ENCODE measurements around the gene PRRC2B. TPM values are rescaled to one million over a fixed set of nuclear protein-coding genes. Genes with fewer than 3 reads are reported as not detected.
A peak's percentile ranks its signal among the peaks of the same experiment; 100 is the strongest.

Gene PRRC2B
- total and polyA plus RNA-seq, 2 of the 13 experiments (the other 11 are each of a cell fraction or from before 2014, with no cell fraction given), result 20.8 to 37.4 TPM

DNA sequence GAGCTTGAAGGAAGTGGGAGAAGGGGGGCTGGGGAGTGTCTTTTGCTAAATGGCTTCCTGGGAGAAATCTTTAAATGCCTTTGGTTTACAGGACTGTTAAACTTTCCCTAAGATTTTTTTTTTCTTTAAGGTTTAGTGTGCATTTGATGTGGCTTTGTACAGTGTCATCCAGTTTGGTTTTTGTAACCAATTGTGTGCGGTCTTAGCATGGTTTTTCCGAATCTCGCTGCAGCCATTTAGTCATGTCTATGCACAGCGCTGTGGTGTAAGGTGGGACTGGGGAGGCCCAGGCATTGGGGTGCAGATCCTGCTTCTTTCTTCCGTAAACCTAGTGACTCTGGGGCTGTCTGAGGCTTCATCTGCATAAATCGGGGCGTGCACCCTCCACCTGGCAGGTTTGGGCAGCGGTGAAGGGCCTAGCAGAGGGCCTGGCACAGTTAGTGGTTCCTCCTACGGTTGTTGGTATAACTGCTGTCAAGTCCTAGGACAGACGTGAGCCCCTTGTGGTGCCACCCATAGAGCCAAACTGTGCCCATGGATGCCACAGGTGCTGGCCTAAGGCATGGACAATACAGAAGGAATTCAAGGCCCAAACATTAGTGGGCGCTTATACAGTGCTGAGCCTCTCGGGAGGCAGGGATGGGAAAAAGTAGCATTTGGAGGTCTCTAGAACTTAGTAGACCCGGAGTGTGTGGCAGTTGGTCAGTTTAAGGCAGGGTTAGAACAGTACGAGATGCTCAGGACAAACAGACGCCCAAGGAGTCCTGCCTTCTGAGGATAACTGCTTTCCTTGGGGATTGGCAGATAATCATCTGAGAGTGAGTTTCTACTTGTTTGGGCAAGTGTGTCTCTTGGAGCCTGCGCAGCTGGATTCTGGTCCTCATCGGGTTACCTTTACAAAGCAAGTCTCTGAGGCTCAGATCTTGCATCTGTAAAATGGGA is 1.5 kb downstream of the PRRC2B start (continued):
- no peak for TF ChIP-seq HMGA1 (CRISPR knock-in tag; conservative IDR thresholded peaks at IDR 0.05)
- TF ChIP-seq, protein P1, sequence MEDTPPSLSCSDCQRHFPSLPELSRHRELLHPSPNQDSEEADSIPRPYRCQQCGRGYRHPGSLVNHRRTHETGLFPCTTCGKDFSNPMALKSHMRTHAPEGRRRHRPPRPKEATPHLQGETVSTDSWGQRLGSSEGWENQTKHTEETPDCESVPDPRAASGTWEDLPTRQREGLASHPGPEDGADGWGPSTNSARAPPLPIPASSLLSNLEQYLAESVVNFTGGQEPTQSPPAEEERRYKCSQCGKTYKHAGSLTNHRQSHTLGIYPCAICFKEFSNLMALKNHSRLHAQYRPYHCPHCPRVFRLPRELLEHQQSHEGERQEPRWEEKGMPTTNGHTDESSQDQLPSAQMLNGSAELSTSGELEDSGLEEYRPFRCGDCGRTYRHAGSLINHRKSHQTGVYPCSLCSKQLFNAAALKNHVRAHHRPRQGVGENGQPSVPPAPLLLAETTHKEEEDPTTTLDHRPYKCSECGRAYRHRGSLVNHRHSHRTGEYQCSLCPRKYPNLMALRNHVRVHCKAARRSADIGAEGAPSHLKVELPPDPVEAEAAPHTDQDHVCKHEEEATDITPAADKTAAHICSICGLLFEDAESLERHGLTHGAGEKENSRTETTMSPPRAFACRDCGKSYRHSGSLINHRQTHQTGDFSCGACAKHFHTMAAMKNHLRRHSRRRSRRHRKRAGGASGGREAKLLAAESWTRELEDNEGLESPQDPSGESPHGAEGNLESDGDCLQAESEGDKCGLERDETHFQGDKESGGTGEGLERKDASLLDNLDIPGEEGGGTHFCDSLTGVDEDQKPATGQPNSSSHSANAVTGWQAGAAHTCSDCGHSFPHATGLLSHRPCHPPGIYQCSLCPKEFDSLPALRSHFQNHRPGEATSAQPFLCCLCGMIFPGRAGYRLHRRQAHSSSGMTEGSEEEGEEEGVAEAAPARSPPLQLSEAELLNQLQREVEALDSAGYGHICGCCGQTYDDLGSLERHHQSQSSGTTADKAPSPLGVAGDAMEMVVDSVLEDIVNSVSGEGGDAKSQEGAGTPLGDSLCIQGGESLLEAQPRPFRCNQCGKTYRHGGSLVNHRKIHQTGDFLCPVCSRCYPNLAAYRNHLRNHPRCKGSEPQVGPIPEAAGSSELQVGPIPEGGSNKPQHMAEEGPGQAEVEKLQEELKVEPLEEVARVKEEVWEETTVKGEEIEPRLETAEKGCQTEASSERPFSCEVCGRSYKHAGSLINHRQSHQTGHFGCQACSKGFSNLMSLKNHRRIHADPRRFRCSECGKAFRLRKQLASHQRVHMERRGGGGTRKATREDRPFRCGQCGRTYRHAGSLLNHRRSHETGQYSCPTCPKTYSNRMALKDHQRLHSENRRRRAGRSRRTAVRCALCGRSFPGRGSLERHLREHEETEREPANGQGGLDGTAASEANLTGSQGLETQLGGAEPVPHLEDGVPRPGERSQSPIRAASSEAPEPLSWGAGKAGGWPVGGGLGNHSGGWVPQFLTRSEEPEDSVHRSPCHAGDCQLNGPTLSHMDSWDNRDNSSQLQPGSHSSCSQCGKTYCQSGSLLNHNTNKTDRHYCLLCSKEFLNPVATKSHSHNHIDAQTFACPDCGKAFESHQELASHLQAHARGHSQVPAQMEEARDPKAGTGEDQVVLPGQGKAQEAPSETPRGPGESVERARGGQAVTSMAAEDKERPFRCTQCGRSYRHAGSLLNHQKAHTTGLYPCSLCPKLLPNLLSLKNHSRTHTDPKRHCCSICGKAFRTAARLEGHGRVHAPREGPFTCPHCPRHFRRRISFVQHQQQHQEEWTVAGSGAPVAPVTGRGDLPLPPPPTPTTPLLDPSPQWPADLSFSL (CRISPR knock-in tag; IDR thresholded peaks at IDR 0.05), result no peak
- no peak for TF ChIP-seq ZSCAN25 (CRISPR knock-in tag; IDR thresholded peaks at IDR 0.05)
- no peak for TF ChIP-seq ZNF564 (CRISPR knock-in tag; IDR thresholded peaks at IDR 0.05)
- TF ChIP-seq, protein P2, sequence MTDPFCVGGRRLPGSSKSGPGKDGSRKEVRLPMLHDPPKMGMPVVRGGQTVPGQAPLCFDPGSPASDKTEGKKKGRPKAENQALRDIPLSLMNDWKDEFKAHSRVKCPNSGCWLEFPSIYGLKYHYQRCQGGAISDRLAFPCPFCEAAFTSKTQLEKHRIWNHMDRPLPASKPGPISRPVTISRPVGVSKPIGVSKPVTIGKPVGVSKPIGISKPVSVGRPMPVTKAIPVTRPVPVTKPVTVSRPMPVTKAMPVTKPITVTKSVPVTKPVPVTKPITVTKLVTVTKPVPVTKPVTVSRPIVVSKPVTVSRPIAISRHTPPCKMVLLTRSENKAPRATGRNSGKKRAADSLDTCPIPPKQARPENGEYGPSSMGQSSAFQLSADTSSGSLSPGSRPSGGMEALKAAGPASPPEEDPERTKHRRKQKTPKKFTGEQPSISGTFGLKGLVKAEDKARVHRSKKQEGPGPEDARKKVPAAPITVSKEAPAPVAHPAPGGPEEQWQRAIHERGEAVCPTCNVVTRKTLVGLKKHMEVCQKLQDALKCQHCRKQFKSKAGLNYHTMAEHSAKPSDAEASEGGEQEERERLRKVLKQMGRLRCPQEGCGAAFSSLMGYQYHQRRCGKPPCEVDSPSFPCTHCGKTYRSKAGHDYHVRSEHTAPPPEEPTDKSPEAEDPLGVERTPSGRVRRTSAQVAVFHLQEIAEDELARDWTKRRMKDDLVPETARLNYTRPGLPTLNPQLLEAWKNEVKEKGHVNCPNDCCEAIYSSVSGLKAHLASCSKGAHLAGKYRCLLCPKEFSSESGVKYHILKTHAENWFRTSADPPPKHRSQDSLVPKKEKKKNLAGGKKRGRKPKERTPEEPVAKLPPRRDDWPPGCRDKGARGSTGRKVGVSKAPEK (CRISPR knock-in tag; IDR thresholded peaks at IDR 0.05; ENCODE audit: borderline replicate concordance), result no peak
- TF ChIP-seq ISL2 (CRISPR knock-in tag; IDR thresholded peaks at IDR 0.05), result no peak
- 0 out of 2 replicates have a peak, but pooled peaks have one; percentile 33 for TF ChIP-seq ZFY (CRISPR knock-in tag; IDR thresholded peaks at IDR 0.05)
- TF ChIP-seq ZNF629 (CRISPR knock-in tag; conservative IDR thresholded peaks at IDR 0.05), result 0 out of 2 replicates have a peak, but pooled peaks have one; percentile 47
- TF ChIP-seq, protein P3, sequence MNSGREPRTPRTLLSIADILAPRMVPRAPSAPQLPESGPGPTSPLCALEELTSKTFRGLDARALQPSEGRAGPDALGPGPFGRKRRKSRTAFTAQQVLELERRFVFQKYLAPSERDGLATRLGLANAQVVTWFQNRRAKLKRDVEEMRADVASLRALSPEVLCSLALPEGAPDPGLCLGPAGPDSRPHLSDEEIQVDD (CRISPR knock-in tag; IDR thresholded peaks at IDR 0.05; ENCODE audit: borderline replicate concordance), result no peak
- TF ChIP-seq, protein P4, sequence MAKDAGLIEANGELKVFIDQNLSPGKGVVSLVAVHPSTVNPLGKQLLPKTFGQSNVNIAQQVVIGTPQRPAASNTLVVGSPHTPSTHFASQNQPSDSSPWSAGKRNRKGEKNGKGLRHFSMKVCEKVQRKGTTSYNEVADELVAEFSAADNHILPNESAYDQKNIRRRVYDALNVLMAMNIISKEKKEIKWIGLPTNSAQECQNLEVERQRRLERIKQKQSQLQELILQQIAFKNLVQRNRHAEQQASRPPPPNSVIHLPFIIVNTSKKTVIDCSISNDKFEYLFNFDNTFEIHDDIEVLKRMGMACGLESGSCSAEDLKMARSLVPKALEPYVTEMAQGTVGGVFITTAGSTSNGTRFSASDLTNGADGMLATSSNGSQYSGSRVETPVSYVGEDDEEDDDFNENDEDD (CRISPR knock-in tag; IDR thresholded peaks at IDR 0.05; ENCODE audit: borderline replicate concordance), result no peak
- TF ChIP-seq MTA1 (CRISPR knock-in tag; IDR thresholded peaks at IDR 0.05; ENCODE audit: borderline replicate concordance), result no peak
- TF ChIP-seq ZFX (CRISPR knock-in tag; IDR thresholded peaks at IDR 0.05; ENCODE audit: low read depth), result peak; percentile 70
- TF ChIP-seq REPIN1 (CRISPR knock-in tag; IDR thresholded peaks at IDR 0.05; ENCODE audit: borderline replicate concordance, low read depth), result no peak
- no peak for TF ChIP-seq CBX1 (IDR thresholded peaks at IDR 0.05; ENCODE audit: low read depth)
- no peak for TF ChIP-seq TOPORS (CRISPR knock-in tag; IDR thresholded peaks at IDR 0.05)
- TF ChIP-seq ZFYVE20 (CRISPR knock-in tag; IDR thresholded peaks at IDR 0.05; ENCODE audit: borderline replicate concordance, low read depth), result no peak
- no peak for TF ChIP-seq ZNF776 (CRISPR knock-in tag; IDR thresholded peaks at IDR 0.05)
